HG02884 (cell line): ENCODE measurements around the gene ITPRID2.
"Not testable (repeated sequence)": the region's sequence is repeated elsewhere in the genome, so short reads cannot be mapped to it uniquely, and the experiment has no call there.

Source experiments
- ATAC-seq: cut with Tn5 transposase; IDR thresholded peaks from one replicate; pipeline ENCODE4 v1.9.1; 2021; ENCODE audit warnings: mild to moderate bottlenecking, moderate library complexity; ENCODE audit not compliant: unreplicated experiment

ITPRID2 gene

DNA sequence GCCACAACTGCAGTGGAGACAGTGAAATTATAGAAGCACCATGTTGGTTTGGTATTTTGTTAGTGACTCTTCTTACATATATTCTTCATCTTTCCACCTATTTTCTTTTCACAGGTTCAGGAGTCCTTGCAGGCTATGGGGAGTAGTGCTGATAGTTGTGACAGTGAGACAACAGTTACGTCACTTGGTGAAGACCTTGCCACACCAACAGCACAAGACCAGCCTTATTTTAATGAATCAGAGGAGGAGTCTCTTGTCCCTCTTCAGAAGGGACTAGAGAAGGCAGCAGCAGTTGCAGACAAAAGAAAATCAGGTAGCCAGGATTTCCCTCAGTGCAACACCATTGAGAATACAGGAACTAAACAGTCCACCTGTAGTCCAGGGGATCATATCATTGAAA is 23.6 kb downstream of the ITPRID2 start:
- no peak for ATAC-seq

DNA sequence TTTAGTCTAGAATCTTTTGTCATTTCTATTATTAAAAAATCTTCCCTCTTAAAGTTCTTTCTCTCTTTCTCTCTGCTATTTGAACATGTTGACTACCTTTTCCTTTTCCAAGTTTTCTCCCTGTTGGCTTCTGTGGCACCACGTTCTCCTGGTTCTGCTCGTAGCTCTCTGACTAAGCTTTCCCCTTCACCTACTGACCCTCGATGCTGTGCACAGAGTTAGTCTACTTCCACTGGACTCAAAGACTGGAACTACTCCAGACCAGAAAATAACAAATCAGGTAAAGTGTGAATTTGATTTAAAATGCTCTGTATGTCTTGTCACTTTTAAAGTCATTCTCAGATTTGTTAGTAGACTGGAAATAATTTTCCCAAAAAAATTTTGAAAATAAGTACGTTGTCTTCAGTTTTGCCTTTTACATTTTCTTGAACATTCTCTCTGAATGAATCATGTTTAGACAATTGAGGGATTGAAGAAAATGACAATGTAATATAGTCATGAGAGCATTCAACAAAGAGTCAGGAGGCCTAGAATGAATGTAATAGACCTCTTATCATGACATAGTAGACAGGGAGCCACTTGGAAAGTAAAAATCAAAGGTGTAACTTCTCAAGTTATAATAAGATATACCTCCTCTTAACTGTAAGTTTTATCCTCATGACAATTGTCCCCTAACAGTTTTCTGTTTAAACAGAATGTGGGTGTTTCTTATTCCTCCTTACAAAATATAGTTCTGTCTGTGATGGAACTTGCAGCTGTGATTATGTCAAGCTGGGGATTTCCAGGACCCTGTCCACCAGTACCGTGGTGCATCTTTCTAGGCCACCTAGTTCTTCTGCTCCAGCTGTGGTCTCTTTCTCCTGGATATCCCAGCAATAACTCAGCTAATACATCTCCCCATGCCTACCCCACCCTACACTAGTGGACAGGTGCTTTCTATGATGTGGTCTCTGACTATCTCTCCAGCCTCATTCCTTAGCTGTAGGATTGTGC is 25.5 kb downstream of the ITPRID2 start:
- ATAC-seq, result no peak

DNA sequence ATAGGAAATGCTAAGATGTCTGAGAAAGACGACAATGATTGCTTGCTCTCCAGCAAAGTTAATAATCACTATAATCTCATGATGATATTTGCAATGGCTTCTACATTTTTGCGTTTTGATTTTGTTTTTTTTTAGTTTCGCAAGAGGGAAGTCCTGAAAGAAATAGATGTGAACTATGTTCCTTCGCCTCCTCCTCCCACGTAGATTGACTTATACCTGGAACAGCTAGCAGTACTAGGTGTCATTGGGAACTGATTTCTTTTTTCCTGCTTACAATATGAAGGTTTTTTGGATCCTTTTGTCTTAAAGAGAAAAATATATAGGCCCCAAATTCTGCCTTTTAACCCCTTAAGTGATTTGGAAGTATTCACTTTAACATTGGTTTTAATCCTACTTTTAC is 26.7 kb downstream of the ITPRID2 start:
- no peak for ATAC-seq

DNA sequence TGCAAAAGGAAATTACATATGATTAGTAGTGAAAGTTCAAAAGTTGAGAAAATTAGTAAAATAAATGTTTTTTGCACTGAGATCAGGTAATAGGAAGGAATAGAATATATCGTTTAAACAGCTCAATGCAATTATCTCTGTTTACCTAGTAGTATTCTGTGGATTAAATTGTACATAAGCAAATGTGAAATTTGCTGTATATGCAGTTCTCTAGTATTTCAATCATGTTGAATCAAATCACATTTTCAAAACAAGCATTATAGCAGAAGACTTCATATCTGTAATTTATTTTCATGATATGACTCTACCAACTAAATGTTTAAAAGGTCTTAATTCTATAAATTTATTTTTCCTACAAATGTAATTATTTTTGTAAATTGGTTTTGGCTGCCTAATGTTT is 31.6 kb downstream of the ITPRID2 start:
- ATAC-seq, result no peak

DNA sequence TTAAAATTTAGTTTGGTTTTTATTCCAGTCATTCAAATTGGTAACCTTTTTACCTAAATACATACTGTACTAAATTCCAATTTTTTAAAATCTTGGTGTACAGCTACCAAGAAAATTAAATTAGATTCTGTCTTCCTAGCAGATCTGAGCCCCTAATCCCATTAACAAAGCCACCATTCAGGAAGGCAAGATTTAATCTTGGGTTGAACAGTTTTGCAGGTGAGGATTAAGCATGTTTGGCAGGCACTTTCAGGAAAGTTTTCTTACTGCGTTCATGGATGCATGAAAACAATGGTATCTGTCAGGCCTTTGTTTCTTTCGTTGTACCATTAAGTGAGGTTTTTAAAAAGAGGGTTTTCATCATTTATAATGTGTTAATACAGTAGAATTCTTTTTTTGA is 32.8 kb downstream of the ITPRID2 start:
- ATAC-seq, result no peak

DNA sequence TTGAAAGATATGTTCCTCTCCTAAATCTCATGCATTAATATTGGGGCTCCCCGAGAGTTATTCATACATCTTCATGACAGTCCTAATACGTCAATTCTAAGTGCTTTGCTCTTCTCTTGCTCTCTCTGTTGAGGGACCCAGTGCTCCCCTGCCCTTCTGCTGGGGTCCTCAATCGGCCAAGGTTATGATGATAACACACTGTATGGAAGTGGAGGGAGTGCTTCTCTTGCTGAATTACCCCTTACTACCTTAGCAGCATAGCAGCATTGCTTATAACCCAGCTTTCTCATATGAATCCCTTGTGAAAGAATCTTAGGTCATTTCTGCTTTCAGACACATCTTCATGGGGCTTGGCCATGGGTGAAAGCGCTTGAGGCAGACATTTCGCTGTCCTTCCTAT is 43.2 kb downstream of the ITPRID2 start:
- no peak for ATAC-seq

DNA sequence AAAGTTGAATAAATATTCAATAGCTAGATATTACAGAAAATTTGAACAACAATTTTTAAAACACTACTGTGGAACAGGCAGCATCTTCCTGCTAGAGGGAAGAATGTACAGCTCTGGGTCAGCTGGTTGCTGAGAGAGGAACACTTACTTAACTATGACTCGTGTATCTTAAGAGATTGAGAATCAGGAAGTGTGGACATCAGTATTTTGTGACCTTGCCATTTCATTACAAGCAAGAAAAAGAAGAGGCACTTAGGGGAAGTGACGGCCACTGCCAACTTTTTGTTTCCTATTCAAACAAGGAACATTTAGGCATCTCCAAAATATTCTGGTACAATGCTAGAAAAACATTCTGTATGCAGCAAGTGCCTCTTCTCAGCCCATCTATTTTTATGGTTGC is 45.9 kb downstream of the ITPRID2 start:
- no peak for ATAC-seq

DNA sequence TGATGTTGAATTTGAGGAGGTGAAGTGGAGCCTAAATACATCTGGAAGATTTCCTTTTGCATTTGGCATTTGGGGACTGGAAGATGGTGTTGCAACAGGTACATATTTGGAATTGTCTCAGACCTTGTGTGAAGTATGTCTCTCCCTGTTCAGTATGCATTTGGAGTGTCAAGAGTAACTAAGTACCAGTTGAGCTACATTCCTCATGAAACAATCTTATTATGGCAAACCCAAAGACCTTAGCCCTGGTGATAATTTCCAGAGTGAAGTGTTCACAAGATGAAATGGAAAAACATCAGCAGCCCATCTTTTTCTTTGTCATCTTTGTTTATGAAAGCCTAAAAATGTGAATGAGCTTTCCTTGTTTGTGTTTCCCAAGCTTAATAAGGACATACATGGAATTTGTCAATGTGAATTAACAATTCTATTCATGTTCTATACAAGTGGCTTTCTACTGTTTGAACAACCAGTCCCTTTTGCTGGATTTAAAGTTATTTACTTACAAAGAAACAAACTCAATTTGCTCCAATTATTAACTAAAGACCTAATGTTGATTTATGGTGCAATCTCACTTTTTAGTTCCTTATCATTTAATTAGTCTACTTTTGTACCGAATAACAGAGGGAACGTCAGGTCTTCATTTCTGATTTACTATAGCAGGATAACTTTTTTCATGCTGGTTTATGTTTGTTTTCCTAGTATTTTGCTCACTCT is 52.0 kb downstream of the ITPRID2 start:
- ATAC-seq, result no peak

DNA sequence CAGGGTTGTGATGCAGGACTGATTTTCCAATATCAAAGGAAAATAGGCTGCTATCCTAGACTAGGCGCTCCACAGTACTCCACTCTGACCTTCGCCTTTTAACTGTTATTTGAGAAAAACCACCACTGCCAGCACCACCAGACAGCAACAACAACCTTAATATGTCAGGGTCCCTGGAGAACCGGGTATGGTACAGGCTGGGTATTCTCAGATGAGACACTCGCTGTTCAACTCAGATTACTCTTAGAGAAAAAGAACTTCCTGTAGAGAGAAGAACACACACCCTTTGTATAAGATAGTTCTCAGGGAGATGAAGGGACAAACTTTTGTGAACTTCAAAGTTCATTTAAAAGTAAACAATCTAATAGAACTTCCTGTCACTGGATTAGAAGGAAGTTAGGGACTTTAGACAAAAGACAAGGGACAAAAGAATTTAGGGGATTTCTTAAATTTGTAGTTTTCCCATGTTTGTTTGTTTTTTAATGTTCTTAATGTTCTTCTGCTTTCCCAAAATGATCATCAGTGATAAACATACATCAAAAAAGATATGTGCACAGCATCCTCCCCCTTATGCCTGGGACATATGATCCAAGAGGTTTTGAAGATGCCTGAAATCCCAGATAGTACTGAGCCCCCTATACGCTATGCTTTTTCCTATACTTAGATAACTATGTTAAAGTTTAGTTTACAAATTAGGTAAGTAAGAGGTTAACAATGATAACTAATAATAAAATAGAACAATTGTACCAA is 52.8 kb downstream of the ITPRID2 start:
- ATAC-seq, result no peak

DNA sequence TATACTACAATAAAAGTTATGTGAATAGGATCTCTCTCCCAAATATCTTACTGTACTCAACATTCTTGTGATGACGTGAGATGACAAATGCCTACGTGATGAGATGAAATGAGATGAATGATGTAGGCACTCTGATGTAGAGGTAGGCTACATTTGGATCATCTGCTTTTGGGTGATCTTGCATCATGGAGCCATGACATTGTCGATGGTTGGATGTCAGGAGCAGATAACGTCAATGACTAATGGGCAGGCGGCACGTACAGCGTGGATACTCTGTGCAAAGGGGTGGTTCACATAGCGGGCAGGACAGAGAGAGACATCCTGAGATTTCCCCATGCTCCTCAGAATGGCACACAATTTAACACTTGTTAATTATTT is 53.4 kb downstream of the ITPRID2 start:
- ATAC-seq, result no peak

DNA sequence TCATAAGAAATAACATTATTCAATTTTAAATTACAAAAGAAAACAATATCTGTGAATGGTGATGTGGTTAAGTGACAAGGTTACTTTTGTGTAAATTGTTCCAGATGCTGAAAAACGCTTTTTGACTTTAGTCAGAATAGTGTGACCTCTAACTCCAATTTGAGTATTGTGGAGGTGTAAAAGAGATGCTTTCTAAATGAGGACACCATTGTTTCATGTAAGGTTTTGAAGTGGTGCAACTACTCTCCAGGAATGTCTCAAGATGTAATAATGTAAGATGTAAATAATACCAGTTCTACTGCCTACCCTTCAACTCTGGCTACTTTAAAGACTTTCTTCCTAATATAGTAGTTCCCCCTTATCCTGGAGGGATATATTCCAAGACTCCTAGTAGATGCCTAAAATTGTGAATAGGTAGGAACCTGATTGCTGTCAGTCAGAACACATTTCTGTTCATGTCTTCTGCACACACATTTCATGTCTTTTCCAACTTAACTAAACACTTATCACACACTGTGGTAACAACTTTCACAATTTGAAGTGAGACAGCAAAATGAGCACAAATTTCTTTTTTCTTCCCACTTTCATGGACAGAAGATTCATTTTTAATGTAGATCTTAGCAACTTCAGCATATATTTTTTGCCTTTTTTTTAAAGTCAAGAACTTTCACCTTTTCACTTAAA is 55.1 kb downstream of the ITPRID2 start:
- ATAC-seq, result no peak

DNA sequence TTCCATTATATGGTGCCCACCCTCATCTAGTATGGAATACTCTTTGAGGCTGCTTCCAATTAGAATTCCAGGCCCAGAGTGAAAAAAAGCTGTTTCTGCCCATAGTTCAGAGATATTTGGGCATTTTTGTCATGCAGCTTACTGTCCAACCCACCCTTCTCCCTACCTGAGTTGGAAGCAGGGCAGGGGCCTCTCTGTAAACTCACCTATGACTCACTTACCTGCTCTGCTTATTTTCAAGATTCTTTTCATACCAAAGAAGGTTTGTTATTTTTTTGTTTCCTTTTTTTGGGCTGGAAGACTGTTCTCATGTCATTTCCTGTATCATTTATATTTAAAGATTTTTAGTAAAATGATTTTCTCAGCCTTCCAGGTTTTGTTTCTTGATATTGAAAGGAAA is 55.7 kb downstream of the ITPRID2 start:
- no peak for ATAC-seq

DNA sequence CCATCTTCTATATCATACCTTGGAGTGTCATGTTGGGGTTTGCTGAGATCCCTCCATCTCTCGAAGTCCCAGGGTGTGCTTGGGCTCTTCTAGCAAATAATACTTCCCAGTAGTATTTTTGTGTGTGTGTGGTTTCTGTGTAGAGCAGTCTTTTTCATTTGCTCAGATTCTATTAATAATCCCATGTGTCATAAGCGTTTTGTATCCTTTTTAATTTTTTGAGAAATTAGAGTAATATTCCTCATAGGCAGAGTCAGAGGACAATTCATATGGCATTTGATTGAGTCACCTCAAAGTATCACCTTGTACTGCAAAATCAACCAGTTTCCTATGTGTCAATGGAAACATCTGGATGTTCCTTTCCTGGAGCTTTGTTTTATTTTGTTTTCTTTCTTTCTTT is 56.7 kb downstream of the ITPRID2 start:
- ATAC-seq, result no peak

DNA sequence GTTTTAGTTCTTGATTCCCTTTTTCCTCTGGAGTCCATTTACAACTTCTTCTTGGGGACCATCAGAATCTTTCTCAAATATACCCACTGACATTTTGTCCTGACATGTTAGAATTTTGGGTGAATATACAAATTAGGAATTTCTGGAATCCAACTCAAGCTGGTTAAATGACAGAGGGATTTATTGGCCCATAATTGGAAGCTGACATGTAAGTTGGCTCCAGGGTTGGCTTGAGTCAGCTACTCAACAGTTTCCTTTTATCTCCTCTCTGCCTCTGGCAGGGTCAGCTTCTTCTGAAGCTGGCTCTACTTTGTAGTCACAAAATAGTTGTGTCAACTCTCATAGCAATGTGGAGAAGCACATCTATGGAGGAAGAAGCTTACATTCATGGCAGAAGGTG is 57.5 kb downstream of the ITPRID2 start:
- ATAC-seq, result no peak

DNA sequence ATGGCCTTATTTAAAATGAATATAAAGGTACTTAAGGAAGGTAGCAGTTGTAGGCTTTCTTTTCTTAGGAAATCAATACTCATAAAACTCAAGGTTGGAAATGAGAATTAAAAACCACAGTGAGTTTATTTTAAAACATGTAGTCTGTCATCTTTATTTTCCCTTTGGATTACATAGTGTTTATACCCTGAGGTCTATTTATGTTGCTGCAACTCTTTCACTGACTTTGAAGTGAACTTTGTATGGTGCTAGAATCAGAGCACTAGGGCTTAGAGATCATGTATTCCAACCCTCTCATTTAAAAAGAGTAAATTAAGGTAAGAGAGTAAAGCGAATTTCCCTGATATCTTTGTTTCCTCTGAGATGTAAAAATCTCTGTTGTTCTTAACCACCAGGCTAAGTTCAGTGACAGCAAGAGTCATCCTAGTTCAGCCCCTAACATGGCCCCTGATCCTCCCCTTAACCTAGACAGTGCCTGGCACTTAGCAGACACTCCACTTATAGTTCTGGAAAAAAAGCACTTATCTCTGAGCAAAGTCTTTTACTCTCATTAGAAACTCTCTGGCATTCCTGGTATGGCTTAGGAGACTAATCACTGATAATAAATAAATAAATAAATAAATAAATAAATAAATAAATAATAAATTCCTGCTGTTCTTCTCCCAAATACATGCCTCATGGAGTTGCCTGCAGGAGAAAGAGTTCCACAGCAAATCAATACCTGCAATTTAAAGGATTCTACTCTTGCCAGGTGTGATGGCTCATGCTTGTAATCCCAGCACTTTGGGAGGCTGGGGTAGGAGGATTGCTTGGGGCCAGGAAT is 61.1 kb downstream of the ITPRID2 start:
- no peak for ATAC-seq

DNA sequence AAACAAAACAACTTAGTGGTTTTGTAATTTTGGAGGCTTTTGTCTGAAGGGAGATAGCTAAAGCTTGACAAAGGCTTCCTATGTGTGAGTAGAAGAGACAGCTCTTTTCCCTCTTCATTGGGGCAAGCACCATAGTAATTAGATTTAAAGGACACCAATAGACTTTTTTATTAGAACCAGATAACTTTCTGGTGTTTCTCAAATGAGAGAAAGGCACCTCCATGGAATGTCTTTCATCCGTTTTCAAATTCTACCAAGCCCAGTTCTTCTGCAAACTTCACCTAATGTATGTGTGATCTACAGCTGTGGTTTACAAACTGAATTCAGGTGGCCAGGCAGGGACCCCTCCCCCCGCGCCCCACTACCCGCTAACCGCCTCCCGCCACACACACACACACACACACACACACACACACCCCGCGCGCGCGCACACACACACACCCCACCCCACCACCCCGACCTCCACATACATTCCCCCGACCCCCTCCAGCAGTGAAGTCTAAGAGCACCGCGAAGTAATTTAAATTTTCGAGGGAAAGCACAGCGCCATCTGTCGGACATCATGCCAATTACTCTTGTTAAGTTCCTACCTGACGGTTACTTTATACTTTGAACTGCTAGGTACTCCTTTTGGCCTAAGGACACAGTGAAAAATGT is 62.5 kb downstream of the ITPRID2 start:
- ATAC-seq, result peak; percentile 64

DNA sequence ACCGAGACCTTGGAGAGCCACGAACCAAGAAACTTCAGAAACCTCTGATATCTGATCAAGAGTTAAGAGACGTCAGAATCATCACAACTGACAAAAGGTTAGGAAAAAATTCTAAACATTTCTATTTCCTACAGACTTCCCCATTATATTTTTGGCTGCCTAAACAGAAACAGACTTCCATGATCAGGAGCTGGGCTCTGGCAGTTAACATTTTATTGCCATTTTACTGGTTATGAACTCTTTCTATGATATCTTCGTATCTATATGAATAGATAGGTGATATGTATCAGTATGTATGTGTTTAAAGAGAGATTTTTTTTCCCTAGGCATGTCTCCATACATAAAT is 63.0 kb downstream of the ITPRID2 start:
- ATAC-seq, result no peak

DNA sequence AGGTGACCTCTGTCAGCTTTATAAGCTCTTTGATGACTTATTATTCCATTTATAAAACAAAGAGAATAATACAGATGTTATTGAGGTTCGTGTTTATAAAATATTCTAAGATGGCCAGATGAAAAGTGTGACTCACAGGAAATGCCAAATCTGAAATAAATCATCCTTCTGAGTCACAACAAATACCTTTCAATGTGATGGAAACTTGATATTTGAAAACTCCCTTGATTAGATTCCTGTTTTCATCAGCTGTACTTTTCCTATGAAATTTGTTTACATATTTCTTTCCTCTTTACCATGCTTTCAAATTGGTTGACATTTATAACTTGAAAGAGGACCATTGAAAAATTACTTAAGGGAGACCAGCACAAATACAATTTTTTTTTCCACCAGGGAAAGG is 63.5 kb downstream of the ITPRID2 start:
- ATAC-seq, result no peak

DNA sequence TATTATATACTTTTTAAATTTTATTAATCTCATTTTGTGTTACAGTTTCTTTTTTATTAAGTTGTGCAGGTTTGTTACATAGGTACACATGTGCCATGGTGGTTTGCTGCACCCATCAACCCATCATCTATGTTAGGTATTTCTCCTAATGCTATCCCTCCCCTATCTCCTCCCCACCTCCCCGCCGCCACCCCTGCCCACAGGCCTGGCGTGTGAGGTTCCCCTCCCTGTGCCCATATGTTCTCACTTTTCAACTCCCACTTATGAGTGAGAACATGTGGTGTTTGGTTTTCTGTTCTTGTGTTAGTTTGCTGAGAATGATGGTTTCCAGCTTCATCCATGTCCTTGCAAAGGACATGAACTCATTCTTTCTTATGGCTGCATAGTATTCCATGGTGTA is 64.3 kb downstream of the ITPRID2 start:
- not testable (repeated sequence) for ATAC-seq

DNA sequence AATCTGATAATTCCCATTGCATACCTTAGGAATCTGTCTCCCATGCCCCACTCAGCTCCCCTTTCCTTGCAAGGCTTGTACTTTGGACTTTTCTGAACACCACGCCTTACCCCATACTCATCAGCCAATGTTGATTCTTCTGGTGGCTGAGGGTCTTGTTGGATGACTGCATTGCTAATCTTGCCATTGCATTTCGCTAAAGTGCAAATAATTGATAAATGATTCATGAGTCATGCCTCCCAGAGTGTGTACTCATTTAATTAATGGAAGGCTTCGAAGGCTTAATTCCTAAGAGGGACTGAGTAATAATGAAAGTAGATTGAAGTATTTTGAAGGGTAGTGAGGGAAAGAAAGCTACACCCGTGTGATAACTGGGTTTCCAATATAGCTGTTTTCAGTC is 66.1 kb downstream of the ITPRID2 start:
- ATAC-seq, result no peak
